ENCODE measurements around the gene PHIP. TPM values are rescaled to one million over a fixed set of nuclear protein-coding genes. Genes with fewer than 3 reads are reported as not detected.

PHIP gene
- total and polyA plus RNA-seq, 10 of the 15 experiments (the other 5 are each of a cell fraction or from before 2014, with no cell fraction given), result 8.5 to 34.6 (median 17.9) TPM

DNA sequence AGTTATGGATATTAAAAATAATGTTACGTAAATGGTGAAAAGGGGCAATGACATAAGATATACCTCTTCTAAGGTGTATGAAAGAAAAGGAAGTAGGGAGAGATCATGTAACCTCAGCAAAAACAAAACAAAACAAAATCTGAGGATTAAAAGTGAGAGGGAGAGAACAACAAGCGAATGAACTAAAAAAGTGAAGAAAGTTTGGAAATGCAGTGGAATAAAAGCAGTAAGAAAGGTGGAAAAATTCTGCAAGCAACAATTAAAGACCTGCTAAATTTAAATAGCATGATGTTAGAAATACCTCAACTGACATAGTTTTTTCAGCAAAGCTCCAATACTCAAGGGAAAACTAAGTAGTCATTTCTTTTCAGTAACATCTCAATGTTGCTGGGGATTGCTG is 48.0 kb downstream of the PHIP start:
- Histone ChIP-seq H3K4me2 (ENCODE audit: control insufficient read depth, insufficient read depth) (no peak overlapping the region), H3K27ac (ENCODE audit: control insufficient read depth, insufficient read depth) (no peak overlapping the region), H3K9ac (ENCODE audit: control insufficient read depth, insufficient read depth, low read length) (no peak overlapping the region), H3K36me3 (ENCODE audit: control insufficient read depth in 2 of 2, insufficient read depth in 2 of 2, low read length in 1 of 2) (peaks cover 1 to 19% of the 10 kb centered on the region in 2 experiments), H3K79me2 (ENCODE audit: control insufficient read depth, insufficient read depth, low read length) (peaks cover 8% of the 10 kb centered on the region), H3K4me1 (ENCODE audit: control insufficient read depth, insufficient read depth, low read length) (no peaks in the 10 kb centered on the region), H3K4me3 (no peak overlapping the region), H3K27me3 (replicated peaks in 1 of 2; ENCODE audit: control insufficient read depth in 2 of 2, insufficient read depth in 2 of 2, low read length in 1 of 2) (no peaks in the 10 kb centered on the region), H2AFZ (ENCODE audit: control insufficient read depth, low read depth, low read length) (no peak overlapping the region), H4K20me1 (ENCODE audit: control insufficient read depth, insufficient read depth) (no peaks in the 10 kb centered on the region), H3K9me3 (replicated peaks; ENCODE audit: control insufficient read depth, insufficient read depth, low read length) (no peaks in the 10 kb centered on the region; the same call in 2 of the 3 replicates)
- intact Hi-C loops (cut with micrococcal nuclease; ENCODE audit: unreplicated experiment), result no loop called here
- POLR2A ChIA-PET, result interaction anchor here (0.9 kb wide), 1 partner anchor 8 kb away, joined by 3 read pairs; no protein-coding TSS in a partner anchor
- CTCF ChIA-PET, result no interaction called here
- no peak for DNase-seq (ENCODE audit: low read depth, low spot score)
- no peak for FAIRE-seq
- no TSS peak for BruUV-seq (replicated peaks)
- SMC1A ChIA-PET (ENCODE audit: uncharacterized antibody, unreplicated experiment), result interaction anchor here (1.5 to 1.6 kb wide), 3 partner anchors 15 to 50 kb away, joined by 3 to 4 read pairs (median 3); no protein-coding TSS in a partner anchor
- TF ChIP-seq PML (IDR thresholded peaks at IDR 0.05; ENCODE audit: low read length), result no peak
- no peak for TF ChIP-seq POLR2AphosphoS5 (IDR thresholded peaks at IDR 0.05; ENCODE audit: low read length)
- no peak for ATAC-seq
- 98% methylated on average over 2 of the region's 2 CpGs for WGBS (ENCODE audit: insufficient coverage, insufficient replicate concordance, low lambda C conversion rate, missing lambda C conversion rate)
- RAD21 ChIA-PET (ENCODE audit: unreplicated experiment), result no interaction called here
- in situ Hi-C loops (cut with MboI), result no loop called here

DNA sequence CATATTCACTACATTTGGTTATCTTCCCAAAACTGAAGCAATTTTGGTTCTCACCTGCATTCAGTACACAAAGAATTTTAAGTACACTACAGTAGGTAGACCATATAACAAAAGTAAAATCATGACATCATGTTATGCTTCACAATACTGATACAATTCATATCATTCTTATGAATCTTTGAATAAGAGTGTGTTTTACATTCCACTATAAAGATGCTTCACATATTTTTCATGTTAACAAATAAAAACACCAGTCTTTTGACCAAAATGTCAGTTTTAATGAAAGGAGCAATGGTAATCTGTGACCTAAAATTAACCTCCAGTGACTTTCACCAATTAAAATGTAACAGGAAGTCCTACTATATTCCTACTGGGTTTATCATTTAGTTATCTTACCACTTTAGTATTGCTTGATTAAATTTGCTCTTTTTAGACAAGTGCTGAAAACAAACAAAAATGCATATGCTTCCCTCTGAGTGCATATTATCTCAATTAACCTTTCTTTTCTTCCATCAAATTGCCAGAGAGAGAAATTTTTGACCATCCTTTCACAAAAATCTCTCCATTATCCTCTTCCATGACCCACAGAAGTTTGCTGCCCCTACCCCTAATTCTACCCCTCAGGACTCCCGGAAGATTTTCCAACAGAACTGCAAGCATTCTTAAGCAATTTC is 49.3 kb downstream of the PHIP start:
- WGBS (ENCODE audit: insufficient coverage, insufficient replicate concordance, low lambda C conversion rate, missing lambda C conversion rate), result 100% methylated on average over 1 of the region's 1 CpG
- intact Hi-C loops (cut with micrococcal nuclease; ENCODE audit: unreplicated experiment), result no loop called here
- RAD21 ChIA-PET (ENCODE audit: unreplicated experiment), result interaction anchor here (1.2 kb wide), 1 partner anchor 51 kb away, joined by 3 read pairs; no protein-coding TSS in a partner anchor
- POLR2A ChIA-PET, result no interaction called here
- no peak overlapping the region for H2AFZ ChIP-seq (ENCODE audit: control insufficient read depth, low read depth, low read length)
- DNase-seq (ENCODE audit: low read depth, low spot score), result no peak
- H3K79me2 ChIP-seq (ENCODE audit: control insufficient read depth, insufficient read depth, low read length), result peaks cover 4% of the 10 kb centered on the region
- no peaks in the 10 kb centered on the region for H3K4me1 ChIP-seq (ENCODE audit: control insufficient read depth, insufficient read depth, low read length)
- ATAC-seq, result no peak
- H3K9ac ChIP-seq (ENCODE audit: control insufficient read depth, insufficient read depth, low read length), result no peak overlapping the region
- TF ChIP-seq, protein P1, sequence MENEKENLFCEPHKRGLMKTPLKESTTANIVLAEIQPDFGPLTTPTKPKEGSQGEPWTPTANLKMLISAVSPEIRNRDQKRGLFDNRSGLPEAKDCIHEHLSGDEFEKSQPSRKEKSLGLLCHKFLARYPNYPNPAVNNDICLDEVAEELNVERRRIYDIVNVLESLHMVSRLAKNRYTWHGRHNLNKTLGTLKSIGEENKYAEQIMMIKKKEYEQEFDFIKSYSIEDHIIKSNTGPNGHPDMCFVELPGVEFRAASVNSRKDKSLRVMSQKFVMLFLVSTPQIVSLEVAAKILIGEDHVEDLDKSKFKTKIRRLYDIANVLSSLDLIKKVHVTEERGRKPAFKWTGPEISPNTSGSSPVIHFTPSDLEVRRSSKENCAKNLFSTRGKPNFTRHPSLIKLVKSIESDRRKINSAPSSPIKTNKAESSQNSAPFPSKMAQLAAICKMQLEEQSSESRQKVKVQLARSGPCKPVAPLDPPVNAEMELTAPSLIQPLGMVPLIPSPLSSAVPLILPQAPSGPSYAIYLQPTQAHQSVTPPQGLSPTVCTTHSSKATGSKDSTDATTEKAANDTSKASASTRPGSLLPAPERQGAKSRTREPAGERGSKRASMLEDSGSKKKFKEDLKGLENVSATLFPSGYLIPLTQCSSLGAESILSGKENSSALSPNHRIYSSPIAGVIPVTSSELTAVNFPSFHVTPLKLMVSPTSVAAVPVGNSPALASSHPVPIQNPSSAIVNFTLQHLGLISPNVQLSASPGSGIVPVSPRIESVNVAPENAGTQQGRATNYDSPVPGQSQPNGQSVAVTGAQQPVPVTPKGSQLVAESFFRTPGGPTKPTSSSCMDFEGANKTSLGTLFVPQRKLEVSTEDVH (IDR thresholded peaks at IDR 0.05; ENCODE audit: low read depth, partially characterized antibody), result no peak
- peak; percentile 37; the same call in 1 of the 2 replicates for TF ChIP-seq ATF7 (IDR thresholded peaks at IDR 0.05; ENCODE audit: low read depth)
- H3K36me3 ChIP-seq (ENCODE audit: control insufficient read depth in 2 of 2, insufficient read depth in 2 of 2, low read length in 1 of 2), result peaks cover 1 to 19% of the 10 kb centered on the region in 2 experiments; a peak in 3 of 4 replicates
- CTCF ChIA-PET, result interaction anchor here (1.0 kb wide), 1 partner anchor 12 kb away, joined by 3 read pairs; no protein-coding TSS in a partner anchor
- no peaks in the 10 kb centered on the region for H4K20me1 ChIP-seq (ENCODE audit: control insufficient read depth, insufficient read depth)
- no TSS peak for BruUV-seq (replicated peaks)
- H3K27ac ChIP-seq (ENCODE audit: control insufficient read depth, insufficient read depth), result no peak overlapping the region
- H3K4me2 ChIP-seq (ENCODE audit: control insufficient read depth, insufficient read depth), result no peak overlapping the region
- in situ Hi-C loops (cut with MboI), result no loop called here
- no peaks in the 10 kb centered on the region for H3K9me3 ChIP-seq (replicated peaks; ENCODE audit: control insufficient read depth, insufficient read depth, low read length)
- SMC1A ChIA-PET (ENCODE audit: uncharacterized antibody, unreplicated experiment), result interaction anchor here (0.7 kb wide), 1 partner anchor 736 kb away, joined by 3 read pairs; no protein-coding TSS in a partner anchor
- H3K4me3 ChIP-seq, result no peak overlapping the region
- FAIRE-seq, result no peak
- H3K27me3 ChIP-seq (replicated peaks in 1 of 2; ENCODE audit: control insufficient read depth in 2 of 2, insufficient read depth in 2 of 2, low read length in 1 of 2), result no peaks in the 10 kb centered on the region

All from GM12878 (cell line).